ENCODE data around the gene CKMT2. TPM values are rescaled to one million over a fixed set of nuclear protein-coding genes. Genes with fewer than 3 reads are reported as not detected.

The CKMT2 gene
- total and polyA plus RNA-seq, 2 of the 8 experiments (the other 6 are each of a cell fraction or from before 2014, with no cell fraction given): 2.4 to 5.0 TPM

- no peak overlapping the region for H3K9ac ChIP-seq (replicated peaks in 1 of 4; ENCODE audit: extremely low read depth in 1 of 4, low read depth in 3 of 4, low read length in 3 of 4)
- no peak overlapping the region for H2BK15ac ChIP-seq (ENCODE audit: low read length)
- peaks cover 6 to 75% of the 10 kb centered on the region in 2 experiments; a peak in 3 of 4 replicates for H3K79me2 ChIP-seq (ENCODE audit: control insufficient read depth in 1 of 2, insufficient read depth in 2 of 2, low read length in 2 of 2)
- H4K91ac ChIP-seq (replicated peaks; ENCODE audit: insufficient read length, low read length): no peak overlapping the region
- H4K20me1 ChIP-seq (replicated peaks in 1 of 2; ENCODE audit: control insufficient read depth in 1 of 2, insufficient read depth in 2 of 2, low read length in 2 of 2): peaks cover 0 to 1% of the 10 kb centered on the region in 2 experiments
- no peaks in the 10 kb centered on the region for H3K4me1 ChIP-seq (replicated peaks in 1 of 4; ENCODE audit: control insufficient read depth in 3 of 4, insufficient read depth in 4 of 4, low read length in 3 of 4)
- H2BK12ac ChIP-seq (ENCODE audit: low read depth, low read length): no peak overlapping the region
- FAIRE-seq (no peak), DNase-seq (ENCODE audit: low read depth in 1 of 2, low spot score in 2 of 2) (no peak)
- no peak overlapping the region for H2BK120ac ChIP-seq (replicated peaks; ENCODE audit: low read depth, low read length)
- no peak overlapping the region for H4K8ac ChIP-seq (ENCODE audit: extremely low read depth, insufficient read depth, low read length)
- WGBS, 2 experiments (ENCODE audit: extremely low coverage in 1 of 2, insufficient coverage in 1 of 2, insufficient read length in 1 of 2, insufficient replicate concordance in 2 of 2, low coverage in 1 of 2, low lambda C conversion rate in 2 of 2, missing lambda C conversion rate in 1 of 2): 92% methylated on average over 1 of the region's 1 CpG; no CpG with 5 or more reads in 1 of the 2 experiments
- H3K4me3 ChIP-seq (ENCODE audit: extremely low read depth in 1 of 4, insufficient read depth in 2 of 4, low read depth in 3 of 4, low read length in 4 of 4): no peak overlapping the region
- no peak overlapping the region for H3K14ac ChIP-seq (ENCODE audit: insufficient read length)
- peaks cover 5% of the 10 kb centered on the region; the same call in 1 of the 2 replicates for H3K79me1 ChIP-seq (ENCODE audit: low read depth, low read length)
- H2BK20ac ChIP-seq (ENCODE audit: low read length): no peak overlapping the region
- ChIA-PET CTCF (ENCODE audit: partially characterized antibody) (interaction anchor here (3.4 kb wide), 1 partner anchor 10 kb away, joined by 13 read pairs; the partner anchor contains the start of gene ZCCHC9), POLR2A (ENCODE audit: partially characterized antibody) (no interaction called here)
- H3K4ac ChIP-seq (replicated peaks; ENCODE audit: insufficient read length, low read depth, low read length): no peak overlapping the region
- no peak overlapping the region for H3K56ac ChIP-seq (replicated peaks; ENCODE audit: insufficient read length, low read depth, low read length)
- H3K27ac ChIP-seq (ENCODE audit: low read depth, low read length): no peak overlapping the region
- no peak overlapping the region for H2AFZ ChIP-seq (ENCODE audit: low read length)
- H2BK5ac ChIP-seq (ENCODE audit: low read depth, low read length): no peak overlapping the region
- H2AK5ac ChIP-seq (ENCODE audit: low read depth, low read length): no peak overlapping the region
- TF ChIP-seq, protein P1, sequence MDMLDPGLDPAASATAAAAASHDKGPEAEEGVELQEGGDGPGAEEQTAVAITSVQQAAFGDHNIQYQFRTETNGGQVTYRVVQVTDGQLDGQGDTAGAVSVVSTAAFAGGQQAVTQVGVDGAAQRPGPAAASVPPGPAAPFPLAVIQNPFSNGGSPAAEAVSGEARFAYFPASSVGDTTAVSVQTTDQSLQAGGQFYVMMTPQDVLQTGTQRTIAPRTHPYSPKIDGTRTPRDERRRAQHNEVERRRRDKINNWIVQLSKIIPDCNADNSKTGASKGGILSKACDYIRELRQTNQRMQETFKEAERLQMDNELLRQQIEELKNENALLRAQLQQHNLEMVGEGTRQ (IDR thresholded peaks at IDR 0.05; ENCODE audit: low read length): no peak
- no peak for TF ChIP-seq CTCF (IDR thresholded peaks at IDR 0.05; ENCODE audit: control extremely low read depth in 1 of 3, insufficient read depth in 1 of 3, low read depth in 1 of 3, low read length in 3 of 3)
- no peak for TF ChIP-seq MAFK (IDR thresholded peaks at IDR 0.05; ENCODE audit: low read depth, low read length)
- TF ChIP-seq KDM1A (IDR thresholded peaks at IDR 0.05; ENCODE audit: borderline replicate concordance, low read length): no peak
- H3K4me2 ChIP-seq (ENCODE audit: insufficient read depth in 1 of 2, low read depth in 2 of 2, low read length in 2 of 2): no peak overlapping the region
- no peaks in the 10 kb centered on the region; a peak in 1 of 4 replicates for H3K9me3 ChIP-seq (ENCODE audit: insufficient read depth in 2 of 2, low read depth in 1 of 2, low read length in 1 of 2)
- no peak overlapping the region for H4K5ac ChIP-seq (ENCODE audit: insufficient read length, low read depth, low read length)
- no peak overlapping the region for H3K23ac ChIP-seq (ENCODE audit: insufficient read length)
- H3K36me3 ChIP-seq (ENCODE audit: control insufficient read depth in 2 of 4, insufficient read depth in 4 of 4, low read length in 3 of 4): peaks cover 0 to 8% (median 0%) of the 10 kb centered on the region in 4 experiments; a peak in 1 of 8 replicates
- H3K27me3 ChIP-seq (replicated peaks in 1 of 4; ENCODE audit: control insufficient read depth in 3 of 4, extremely low read depth in 1 of 4, insufficient read depth in 3 of 4, low read length in 3 of 4): no peaks in the 10 kb centered on the region
- H3K23me2 ChIP-seq (ENCODE audit: low read depth, low read length): no peaks in the 10 kb centered on the region
- H3K18ac ChIP-seq (ENCODE audit: extremely low read depth, low read length): no peak overlapping the region
Observed at GRCh38 chr5:81290146-81290545, 57.0 kb downstream of the CKMT2 start.

All from H1 (cell line).